Activated CD4-positive, alpha-beta T cell treated with anti-CD3 and anti-CD28 coated beads for 48 hours (primary cell): Measurements from ENCODE around the gene DCST1.

Experiments
- DNase-seq: peaks from one replicate; pipeline ENCODE4 v3.0.0-alpha.2; 2020

DCST1 gene

GRCh38 chr1:155093911-155094621 is 60.4 kb downstream of the DCST1 start:
- DNase-seq = no peak

DNA sequence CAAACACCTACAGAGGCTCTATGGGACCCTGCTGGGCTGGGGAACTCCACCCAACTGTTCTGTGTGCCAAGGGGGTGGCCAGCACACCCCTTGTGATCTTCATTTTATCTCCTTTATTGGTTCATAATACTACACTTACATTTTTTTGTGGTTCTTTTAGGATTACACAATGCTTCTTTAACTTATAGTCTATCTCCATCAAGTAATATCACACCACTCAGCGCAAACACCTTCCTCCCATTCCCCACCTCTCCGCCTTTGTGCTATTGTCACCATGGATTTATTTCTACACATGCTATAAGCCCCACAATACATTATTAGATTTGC is 61.0 kb downstream of the DCST1 start:
- no peak for DNase-seq

- no peak for DNase-seq
Measured at GRCh38 chr1:155099331-155099730, 65.7 kb downstream of the DCST1 start.
